SU-DHL-6 (cell line): ENCODE data around the gene PDK3.

Experiments used
- H2AFZ ChIP-seq: fragments of 200-600 bp; sonication (generic); 2 replicates; pipeline ENCODE4 v1.6.1; 2014; ENCODE audit warnings: low read depth, mild to moderate bottlenecking, moderate library complexity, mixed read lengths, antibody characterized with exemption, low read length; ENCODE audit not compliant: severe bottlenecking
- H3F3A ChIP-seq: fragments of 200-600 bp; shearing (Covaris generic); 2 replicates; pipeline ENCODE4 v1.6.0; 2016; ENCODE audit warnings: antibody characterized with exemption, mild to moderate bottlenecking; ENCODE audit not compliant: insufficient read depth
- H3K27ac ChIP-seq: fragments of 200-600 bp; sonication (generic); 2 replicates; pipeline ENCODE4 v1.5.1; 2016; ENCODE audit warnings: low read depth, mild to moderate bottlenecking, low read length, moderate library complexity, mixed read lengths
- H3K27me3 ChIP-seq: fragments of 200-600 bp; sonication (generic), shearing (Covaris generic); 2 replicates; pipeline ENCODE4 v1.6.0; 2014; ENCODE audit warnings: mild to moderate bottlenecking, low read length
- H3K36me3 ChIP-seq: fragments of 200-600 bp; sonication (generic); 2 replicates; pipeline ENCODE4 v1.6.1; 2014; ENCODE audit warnings: mild to moderate bottlenecking, low read length, mixed read lengths
- H3K4me2 ChIP-seq: fragments of 300-600, 200-600 bp; shearing (Covaris generic), sonication (generic); 2 replicates; pipeline ENCODE4 v1.6.0; 2014; ENCODE audit warnings: low read length, low read depth, mild to moderate bottlenecking; ENCODE audit not compliant: poor library complexity, severe bottlenecking
- H3K4me3 ChIP-seq: fragments of 200-600 bp; sonication (generic); 2 replicates; pipeline ENCODE4 v1.5.1; 2014; ENCODE audit warnings: antibody characterized with exemption, low read length, mild to moderate bottlenecking, mixed read lengths; ENCODE audit not compliant: insufficient read depth, poor library complexity, severe bottlenecking
- H3K79me2 ChIP-seq: fragments of 200-600 bp; sonication (generic); 2 replicates; pipeline ENCODE4 v1.6.1; 2014; ENCODE audit warnings: mild to moderate bottlenecking, low read length, moderate library complexity; ENCODE audit not compliant: insufficient read depth
- H3K9ac ChIP-seq: fragments of 200-600 bp; sonication (generic); 2 replicates; pipeline ENCODE4 v1.7.0; 2014; ENCODE audit warnings: mild to moderate bottlenecking, low read length
- H3K9me2 ChIP-seq: fragments of 200-600 bp; sonication (generic); replicated peaks from 2 replicates; pipeline ENCODE4 v1.6.1; 2014; ENCODE audit warnings: low read length; ENCODE audit not compliant: insufficient read depth
- H3K9me3 ChIP-seq: fragments of 200-600 bp; sonication (generic); 2 replicates; pipeline ENCODE4 v1.6.1; 2014; ENCODE audit warnings: low read length, mixed read lengths; ENCODE audit not compliant: insufficient read depth
- H4K20me1 ChIP-seq: fragments of 200-600 bp; sonication (generic); 2 replicates; pipeline ENCODE4 v1.6.1; 2014; ENCODE audit warnings: low read depth, mild to moderate bottlenecking, antibody characterized with exemption, low read length, moderate library complexity, mixed read lengths
- EZH2phosphoT487 ChIP-seq: fragments of 200-600 bp; sonication (generic), shearing (Covaris generic); conservative IDR thresholded peaks from 2 replicates; pipeline ENCODE4 v1.6.1; 2018; ENCODE audit warnings: mild to moderate bottlenecking, antibody characterized with exemption, low read length, moderate library complexity, mixed read lengths
- TF ChIP-seq, protein P1 (sequence below): fragments of 200-600 bp; sonication (generic); IDR thresholded peaks from one replicate; pipeline ENCODE4 v1.5.1; 2017; ENCODE audit warnings: antibody characterized with exemption, mild to moderate bottlenecking, low read length, moderate library complexity; ENCODE audit not compliant: insufficient read depth, poor library complexity, severe bottlenecking

PDK3 gene

DNA sequence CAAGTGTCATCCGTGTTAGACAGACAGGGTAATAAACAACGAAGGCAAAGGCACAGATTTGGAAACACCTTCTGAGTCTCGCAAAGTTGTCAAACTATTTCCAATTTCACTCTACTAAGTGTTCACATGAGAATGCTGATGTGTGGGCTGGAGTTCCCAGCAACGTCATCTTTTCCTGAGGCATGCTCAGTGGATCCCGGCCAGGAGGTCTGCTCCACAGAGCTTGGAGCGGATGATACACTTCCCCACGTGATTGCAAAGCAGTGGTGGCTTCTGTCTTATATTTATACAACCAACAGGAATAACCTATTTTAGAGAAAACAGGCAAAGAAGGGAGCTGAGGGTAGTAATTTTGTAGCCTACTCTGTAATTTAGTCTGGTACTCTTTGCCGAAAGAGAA is 40.1 kb upstream of the PDK3 start:
- no peak overlapping the region for H3K27ac ChIP-seq
- TF ChIP-seq, protein P1, sequence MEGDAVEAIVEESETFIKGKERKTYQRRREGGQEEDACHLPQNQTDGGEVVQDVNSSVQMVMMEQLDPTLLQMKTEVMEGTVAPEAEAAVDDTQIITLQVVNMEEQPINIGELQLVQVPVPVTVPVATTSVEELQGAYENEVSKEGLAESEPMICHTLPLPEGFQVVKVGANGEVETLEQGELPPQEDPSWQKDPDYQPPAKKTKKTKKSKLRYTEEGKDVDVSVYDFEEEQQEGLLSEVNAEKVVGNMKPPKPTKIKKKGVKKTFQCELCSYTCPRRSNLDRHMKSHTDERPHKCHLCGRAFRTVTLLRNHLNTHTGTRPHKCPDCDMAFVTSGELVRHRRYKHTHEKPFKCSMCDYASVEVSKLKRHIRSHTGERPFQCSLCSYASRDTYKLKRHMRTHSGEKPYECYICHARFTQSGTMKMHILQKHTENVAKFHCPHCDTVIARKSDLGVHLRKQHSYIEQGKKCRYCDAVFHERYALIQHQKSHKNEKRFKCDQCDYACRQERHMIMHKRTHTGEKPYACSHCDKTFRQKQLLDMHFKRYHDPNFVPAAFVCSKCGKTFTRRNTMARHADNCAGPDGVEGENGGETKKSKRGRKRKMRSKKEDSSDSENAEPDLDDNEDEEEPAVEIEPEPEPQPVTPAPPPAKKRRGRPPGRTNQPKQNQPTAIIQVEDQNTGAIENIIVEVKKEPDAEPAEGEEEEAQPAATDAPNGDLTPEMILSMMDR: no peak
- no peak for TF ChIP-seq EZH2phosphoT487
- no peak overlapping the region for H3K9ac ChIP-seq
- no peaks in the 10 kb centered on the region for H3K9me3 ChIP-seq
- no peaks in the 10 kb centered on the region for H3F3A ChIP-seq
- no peak overlapping the region for H3K4me2 ChIP-seq
- no peak overlapping the region for H3K4me3 ChIP-seq
- no peaks in the 10 kb centered on the region for H3K27me3 ChIP-seq
- no peaks in the 10 kb centered on the region for H3K36me3 ChIP-seq
- no peaks in the 10 kb centered on the region for H3K79me2 ChIP-seq
- H4K20me1 ChIP-seq: no peaks in the 10 kb centered on the region
- H2AFZ ChIP-seq: no peak overlapping the region
- no peaks in the 10 kb centered on the region for H3K9me2 ChIP-seq

DNA sequence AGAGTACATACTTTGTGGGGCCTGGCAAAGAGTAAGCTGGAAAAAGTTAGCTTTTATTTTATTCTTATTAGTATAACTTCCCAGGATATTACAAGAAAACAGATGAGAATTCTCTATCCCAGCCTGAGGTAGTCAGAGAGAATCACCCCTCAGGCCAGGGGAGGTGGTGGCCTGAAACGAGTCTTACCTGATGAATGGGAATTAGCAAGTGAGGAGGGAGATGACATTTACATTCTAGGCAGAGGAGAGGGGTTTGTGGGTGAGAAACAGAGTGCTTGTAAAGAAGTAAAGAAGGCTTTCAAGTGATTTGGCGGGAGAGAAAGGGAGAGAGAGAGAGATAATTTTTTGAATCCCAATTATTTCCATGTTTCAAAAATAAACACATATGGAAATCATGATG is 39.3 kb upstream of the PDK3 start:
- H3K4me2 ChIP-seq: no peak overlapping the region
- H3F3A ChIP-seq: no peaks in the 10 kb centered on the region
- no peaks in the 10 kb centered on the region for H3K79me2 ChIP-seq
- no peaks in the 10 kb centered on the region for H3K9me3 ChIP-seq
- H2AFZ ChIP-seq: no peak overlapping the region
- H3K36me3 ChIP-seq: no peaks in the 10 kb centered on the region
- H3K9me2 ChIP-seq: no peaks in the 10 kb centered on the region
- H3K27ac ChIP-seq: no peak overlapping the region
- no peak overlapping the region for H3K9ac ChIP-seq
- H4K20me1 ChIP-seq: no peaks in the 10 kb centered on the region
- no peak overlapping the region for H3K4me3 ChIP-seq
- TF ChIP-seq EZH2phosphoT487: no peak
- TF ChIP-seq, protein P1: no peak
- no peaks in the 10 kb centered on the region for H3K27me3 ChIP-seq

DNA sequence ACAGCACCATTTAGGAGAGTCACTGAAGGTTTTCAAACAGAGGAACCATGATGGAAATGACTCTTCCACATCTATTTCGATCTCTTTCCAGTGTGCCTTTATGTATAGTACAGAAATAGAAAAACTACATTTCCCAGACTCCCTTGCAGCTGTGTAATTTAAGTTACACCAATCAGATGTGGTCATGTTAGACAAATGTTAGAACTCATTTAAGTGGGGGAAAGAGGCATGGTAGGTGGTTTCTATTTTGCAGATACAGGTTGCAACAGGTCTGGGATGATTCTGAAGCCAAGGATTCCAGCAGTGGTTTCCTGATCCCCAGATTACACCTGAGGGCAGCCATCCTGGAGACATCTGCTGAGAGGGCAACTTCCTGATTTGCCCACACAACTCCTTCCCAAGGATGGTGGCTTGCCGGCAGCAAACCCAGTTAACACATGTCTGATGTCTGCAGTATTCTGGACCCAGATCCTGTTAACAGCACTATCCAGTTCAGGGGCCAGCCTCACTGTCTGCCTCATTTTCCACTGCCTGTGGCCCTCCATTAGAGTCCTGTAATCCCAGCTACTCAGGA is 38.7 kb upstream of the PDK3 start:
- Histone ChIP-seq H3K4me2 (no peak overlapping the region), H3F3A (no peaks in the 10 kb centered on the region), H4K20me1 (no peaks in the 10 kb centered on the region), H3K27me3 (no peaks in the 10 kb centered on the region), H3K9me2 (no peaks in the 10 kb centered on the region), H3K4me3 (no peak overlapping the region), H3K79me2 (no peaks in the 10 kb centered on the region), H2AFZ (peak overlapping the region; percentile 16), H3K9me3 (no peaks in the 10 kb centered on the region), H3K27ac (no peak overlapping the region), H3K36me3 (no peaks in the 10 kb centered on the region), H3K9ac (no peak overlapping the region)
- TF ChIP-seq, protein P1: no peak
- no peak for TF ChIP-seq EZH2phosphoT487
